Lower leg skin (tissue), 4 donors: ENCODE measurements around the gene ABL1. TPM values are rescaled to one million over a fixed set of nuclear protein-coding genes. Genes with fewer than 3 reads are reported as not detected.

ENCODE experiments used
- DNase-seq, 2 donors: peaks; one replicate each; pipeline ENCODE4 v3.0.0-alpha.2; 2019; ENCODE audit warnings: low spot score in 2 of 2
- H3K4me3 ChIP-seq: fragments of 200-600 bp; sonication (generic); 2 replicates; pipeline ENCODE4 v1.5.1; 2017; ENCODE audit warnings: mild to moderate bottlenecking, low read depth; ENCODE audit not compliant: poor library complexity, severe bottlenecking
- CTCF ChIP-seq, 3 donors: fragments of 450-650 bp; IDR thresholded peaks; one replicate each; pipeline ENCODE4 v1.5.1; 2016; ENCODE audit warnings: antibody characterized with exemption in 3 of 3, mild to moderate bottlenecking in 3 of 3, moderate library complexity in 2 of 3
- POLR2A ChIP-seq, 2 donors: fragments of 450-650 bp; IDR thresholded peaks; one replicate each; pipeline ENCODE4 v1.6.1; 2016 to 2017; ENCODE audit warnings: antibody characterized with exemption in 2 of 2, mild to moderate bottlenecking in 1 of 2, moderate library complexity in 1 of 2
- WGBS, 2 donors: methylation state at CpG; one replicate each; pipeline ENCODE4 v1.1.5; 2018; 5-methylcytosine and 5-hydroxymethylcytosine counted together
- intact Hi-C: fragments of 100-400 bp; cut with DNase I; formaldehyde crosslinking; loops from one replicate; pipeline ENCODE4 v1.15.0; 2023; ENCODE audit warnings: low total_unique reads
- total RNA-seq, 4 donors: library from RNA; depleted of rRNA; stranded (reverse); fragments of >200 nt; gene quantifications; one replicate each; pipeline ENCODE4 v1.1.0, GENCODE V29; 2016

The ABL1 gene
- total RNA-seq, 4 donors from 2014 or later = 21.2 to 47.2 (median 34.3) TPM

GRCh38 chr9:130897848-130898551 is 62.9 kb downstream of the ABL1 start:
- intact Hi-C loops = no loop called here
- H3K4me3 ChIP-seq = no peak overlapping the region
- WGBS, 2 donors = 32 to 42% methylated on average over 8 to 25 of the region's 29 CpGs
- no peak for DNase-seq
- no peak for TF ChIP-seq POLR2A (IDR thresholded peaks at IDR 0.05)

- 27 to 28% methylated on average over 4 of the region's 4 CpGs for WGBS, 2 donors
- intact Hi-C loops = no loop called here
- no peak overlapping the region for H3K4me3 ChIP-seq
- DNase-seq = no peak
- TF ChIP-seq POLR2A (IDR thresholded peaks at IDR 0.05) (no peak), CTCF (IDR thresholded peaks at IDR 0.05) (no peak)
Measured at GRCh38 chr9:130898552-130898852, 63.4 kb downstream of the ABL1 start.

- 58 to 63% methylated on average over 25 of the region's 25 CpGs for WGBS, 2 donors
- TF ChIP-seq POLR2A (IDR thresholded peaks at IDR 0.05) (no peak), CTCF (IDR thresholded peaks at IDR 0.05) (no peak)
- intact Hi-C loops = no loop called here
- H3K4me3 ChIP-seq = no peak overlapping the region
- DNase-seq = no peak
Measured at GRCh38 chr9:130899051-130899748, 64.1 kb downstream of the ABL1 start.

- no peak overlapping the region for H3K4me3 ChIP-seq
- TF ChIP-seq POLR2A (IDR thresholded peaks at IDR 0.05) = no peak
- no peak for TF ChIP-seq CTCF (IDR thresholded peaks at IDR 0.05)
- intact Hi-C loops = no loop called here
- no peak for DNase-seq
- 66 to 71% methylated on average over 17 of the region's 17 CpGs for whole genome bisulfite sequencing, 2 donors
Measured at GRCh38 chr9:130900701-130901497, 65.8 kb downstream of the ABL1 start.

GRCh38 chr9:130901498-130902203 is 66.6 kb downstream of the ABL1 start:
- WGBS, 2 donors = 53 to 58% methylated on average over 10 to 17 of the region's 17 CpGs
- TF ChIP-seq CTCF (IDR thresholded peaks at IDR 0.05) (no peak), POLR2A (IDR thresholded peaks at IDR 0.05) (no peak)
- intact Hi-C loops = no loop called here
- no peak for DNase-seq
- H3K4me3 ChIP-seq = no peak overlapping the region
